ENCODE measurements around the gene C17orf50.

GRCh38 chr17:35740997-35741931, 19.4 kb upstream of the C17orf50 start:
- TF ChIP-seq CTCF (IDR thresholded peaks at IDR 0.05) (no peak), POLR2A (IDR thresholded peaks at IDR 0.05) (no peak), POLR2AphosphoS5 (IDR thresholded peaks at IDR 0.05) (no peak)
